ENCODE data around the gene RAD51B. TPM values are rescaled to one million over a fixed set of nuclear protein-coding genes. Genes with fewer than 3 reads are reported as not detected.

RAD51B gene
- total and polyA plus RNA-seq, 2 of the 13 experiments (the other 11 are each of a cell fraction or from before 2014, with no cell fraction given), result 7.0 to 9.5 TPM

GRCh38 chr14:68469208-68469713 lies 649.7 kb downstream of the RAD51B start (continued):
- TF ChIP-seq, protein P1, sequence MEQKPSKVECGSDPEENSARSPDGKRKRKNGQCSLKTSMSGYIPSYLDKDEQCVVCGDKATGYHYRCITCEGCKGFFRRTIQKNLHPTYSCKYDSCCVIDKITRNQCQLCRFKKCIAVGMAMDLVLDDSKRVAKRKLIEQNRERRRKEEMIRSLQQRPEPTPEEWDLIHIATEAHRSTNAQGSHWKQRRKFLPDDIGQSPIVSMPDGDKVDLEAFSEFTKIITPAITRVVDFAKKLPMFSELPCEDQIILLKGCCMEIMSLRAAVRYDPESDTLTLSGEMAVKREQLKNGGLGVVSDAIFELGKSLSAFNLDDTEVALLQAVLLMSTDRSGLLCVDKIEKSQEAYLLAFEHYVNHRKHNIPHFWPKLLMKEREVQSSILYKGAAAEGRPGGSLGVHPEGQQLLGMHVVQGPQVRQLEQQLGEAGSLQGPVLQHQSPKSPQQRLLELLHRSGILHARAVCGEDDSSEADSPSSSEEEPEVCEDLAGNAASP (CRISPR knock-in tag; IDR thresholded peaks at IDR 0.05; ENCODE audit: borderline replicate concordance), result 0 out of 2 replicates have a peak, but pooled peaks have one; percentile 28
- TF ChIP-seq ZFYVE20 (CRISPR knock-in tag; IDR thresholded peaks at IDR 0.05; ENCODE audit: borderline replicate concordance, low read depth) (no peak), HOXD1 (CRISPR knock-in tag; IDR thresholded peaks at IDR 0.05) (0 out of 2 replicates have a peak, but pooled peaks have one; percentile 21), ZSCAN9 (CRISPR knock-in tag; IDR thresholded peaks at IDR 0.05; ENCODE audit: borderline replicate concordance) (0 out of 2 replicates have a peak, but pooled peaks have one; percentile 21), DPF2 (CRISPR knock-in tag; IDR thresholded peaks at IDR 0.05; ENCODE audit: borderline replicate concordance, low read depth) (no peak), HOXA7 (CRISPR knock-in tag; IDR thresholded peaks at IDR 0.05) (no peak), E2F2 (CRISPR knock-in tag; IDR thresholded peaks at IDR 0.05; ENCODE audit: borderline replicate concordance) (no peak), STAT5B (CRISPR knock-in tag; IDR thresholded peaks at IDR 0.05) (no peak), ZNF737 (CRISPR knock-in tag; IDR thresholded peaks at IDR 0.05; ENCODE audit: borderline replicate concordance) (no peak), BORCS8-MEF2B (CRISPR knock-in tag; IDR thresholded peaks at IDR 0.05) (no peak), ZNF275 (CRISPR knock-in tag; IDR thresholded peaks at IDR 0.05; ENCODE audit: borderline replicate concordance) (no peak), MAZ (IDR thresholded peaks at IDR 0.05; ENCODE audit: borderline replicate concordance, low read depth, low read length) (no peak), MAZ (CRISPR knock-in tag; IDR thresholded peaks at IDR 0.05; ENCODE audit: low read depth) (peak; percentile 45; the same call in 1 of the 2 replicates), ZFP1 (CRISPR knock-in tag; IDR thresholded peaks at IDR 0.05) (0 out of 2 replicates have a peak, but pooled peaks have one; percentile 40), RBM22 (optimal IDR thresholded peaks at IDR 0.05; ENCODE audit: low read length) (no peak), ZNF674 (CRISPR knock-in tag; IDR thresholded peaks at IDR 0.05; ENCODE audit: low read depth) (no peak), ARID4A (CRISPR knock-in tag; IDR thresholded peaks at IDR 0.05; ENCODE audit: borderline replicate concordance) (no peak; the same call in 1 of the 2 replicates), SUZ12 (IDR thresholded peaks at IDR 0.05; ENCODE audit: low read depth, low read length) (no peak)
- TF ChIP-seq, protein P2, sequence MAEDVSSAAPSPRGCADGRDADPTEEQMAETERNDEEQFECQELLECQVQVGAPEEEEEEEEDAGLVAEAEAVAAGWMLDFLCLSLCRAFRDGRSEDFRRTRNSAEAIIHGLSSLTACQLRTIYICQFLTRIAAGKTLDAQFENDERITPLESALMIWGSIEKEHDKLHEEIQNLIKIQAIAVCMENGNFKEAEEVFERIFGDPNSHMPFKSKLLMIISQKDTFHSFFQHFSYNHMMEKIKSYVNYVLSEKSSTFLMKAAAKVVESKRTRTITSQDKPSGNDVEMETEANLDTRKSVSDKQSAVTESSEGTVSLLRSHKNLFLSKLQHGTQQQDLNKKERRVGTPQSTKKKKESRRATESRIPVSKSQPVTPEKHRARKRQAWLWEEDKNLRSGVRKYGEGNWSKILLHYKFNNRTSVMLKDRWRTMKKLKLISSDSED (CRISPR knock-in tag; IDR thresholded peaks at IDR 0.05), result no peak

Data from HepG2 (cell line).